Astrocyte (in vitro differentiated cells and primary cell): ENCODE data around the gene STAP2.

Experiments
- EZH2 ChIP-seq: IDR thresholded peaks from 2 replicates; pipeline ENCODE4 v1.6.1; 2012; ENCODE audit warnings: mild to moderate bottlenecking, low read length, inconsistent platforms; ENCODE audit not compliant: insufficient read depth
- TF ChIP-seq, protein P1 (sequence below): IDR thresholded peaks from 2 replicates; pipeline ENCODE4 v1.5.1; 2011; ENCODE audit warnings: low read depth, mild to moderate bottlenecking, inconsistent platforms, low read length, moderate library complexity; ENCODE audit not compliant: insufficient read depth

DNA sequence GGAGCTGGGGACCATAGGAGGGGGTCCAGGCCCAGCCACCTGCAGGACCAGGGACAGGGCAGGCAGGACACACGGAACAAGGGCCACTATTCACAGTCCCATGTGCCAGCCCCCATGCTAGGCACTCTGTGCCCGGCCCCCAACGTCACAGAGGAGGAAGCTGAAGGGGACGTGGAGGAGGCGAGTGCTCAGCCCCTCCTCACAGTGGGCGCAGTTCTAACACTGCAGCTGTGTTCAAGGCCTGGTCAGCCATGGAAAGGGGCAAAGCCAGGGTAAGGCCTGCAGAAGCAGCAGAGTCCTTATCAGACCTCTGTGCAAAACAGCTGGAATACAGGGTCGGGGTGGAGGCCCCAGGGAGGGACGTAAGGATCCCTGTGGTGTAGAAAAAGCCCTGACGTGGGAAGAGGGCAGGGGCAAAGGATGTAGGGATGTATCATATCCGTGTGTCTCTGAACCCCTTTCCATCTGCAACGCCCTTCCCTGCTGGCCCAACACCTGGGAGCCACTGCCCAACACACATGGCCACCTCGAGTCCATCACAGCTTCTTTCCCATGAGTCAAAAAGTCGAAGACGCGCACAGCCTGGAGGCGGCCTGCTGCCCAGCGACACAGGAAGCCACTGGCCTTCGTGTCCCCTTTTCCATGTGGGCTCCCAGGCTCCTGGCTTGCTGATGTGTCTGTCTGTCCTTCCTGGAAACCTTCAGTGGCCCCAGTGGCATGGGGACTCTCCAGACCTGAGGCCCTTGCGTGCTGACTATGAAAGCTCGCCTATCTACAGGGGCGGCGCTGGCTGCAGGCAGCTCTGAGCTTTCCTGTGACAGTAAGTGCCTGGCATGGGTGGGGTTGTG is 33.8 kb upstream of the STAP2 start:
- TF ChIP-seq, protein P1, sequence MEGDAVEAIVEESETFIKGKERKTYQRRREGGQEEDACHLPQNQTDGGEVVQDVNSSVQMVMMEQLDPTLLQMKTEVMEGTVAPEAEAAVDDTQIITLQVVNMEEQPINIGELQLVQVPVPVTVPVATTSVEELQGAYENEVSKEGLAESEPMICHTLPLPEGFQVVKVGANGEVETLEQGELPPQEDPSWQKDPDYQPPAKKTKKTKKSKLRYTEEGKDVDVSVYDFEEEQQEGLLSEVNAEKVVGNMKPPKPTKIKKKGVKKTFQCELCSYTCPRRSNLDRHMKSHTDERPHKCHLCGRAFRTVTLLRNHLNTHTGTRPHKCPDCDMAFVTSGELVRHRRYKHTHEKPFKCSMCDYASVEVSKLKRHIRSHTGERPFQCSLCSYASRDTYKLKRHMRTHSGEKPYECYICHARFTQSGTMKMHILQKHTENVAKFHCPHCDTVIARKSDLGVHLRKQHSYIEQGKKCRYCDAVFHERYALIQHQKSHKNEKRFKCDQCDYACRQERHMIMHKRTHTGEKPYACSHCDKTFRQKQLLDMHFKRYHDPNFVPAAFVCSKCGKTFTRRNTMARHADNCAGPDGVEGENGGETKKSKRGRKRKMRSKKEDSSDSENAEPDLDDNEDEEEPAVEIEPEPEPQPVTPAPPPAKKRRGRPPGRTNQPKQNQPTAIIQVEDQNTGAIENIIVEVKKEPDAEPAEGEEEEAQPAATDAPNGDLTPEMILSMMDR: no peak
- no peak for TF ChIP-seq EZH2
